Measurements from ENCODE around the gene RXRB.

GRCh38 chr6:33197431-33198048 is 2.9 kb downstream of the RXRB start:
- TF ChIP-seq EZH2 (IDR thresholded peaks at IDR 0.05; ENCODE audit: borderline replicate concordance, insufficient read depth, low read depth, low read length, poor library complexity, severe bottlenecking) (no peak), CTCF (IDR thresholded peaks at IDR 0.05) (peak; percentile 77)

All from B cell (primary cell).